Transverse colon (tissue), 4 donors: Measurements from ENCODE around the gene TMEM235. TPM values are rescaled to one million over a fixed set of nuclear protein-coding genes. Genes with fewer than 3 reads are reported as not detected.

ENCODE experiments used
- DNase-seq: peaks from one replicate; pipeline ENCODE4 v3.0.0-alpha.2; 2019
- H3K27ac ChIP-seq, 4 donors: fragments of 200-600 bp; sonication (generic); 2 replicates each; pipeline ENCODE4 v1.5.1; 2016 to 2018; ENCODE audit warnings: inconsistent platforms in 4 of 4
- H3K27me3 ChIP-seq: fragments of 200-600 bp; sonication (generic); 2 replicates; pipeline ENCODE4 v1.5.1; 2017; ENCODE audit warnings: inconsistent platforms
- H3K36me3 ChIP-seq, 4 donors: fragments of 200-600 bp; sonication (generic); 2 replicates each; pipeline ENCODE4 v1.5.1; 2017 to 2019; ENCODE audit warnings: inconsistent platforms in 4 of 4
- H3K4me1 ChIP-seq, 4 donors: fragments of 200-600 bp; sonication (generic); 2 replicates each; pipeline ENCODE4 v1.5.1; 2017 to 2020; ENCODE audit warnings: inconsistent platforms in 4 of 4
- H3K4me3 ChIP-seq, 4 donors: fragments of 200-600 bp; sonication (generic); 1 replicate in 1 of 4; 2 replicates in 3 of 4; pipeline versions ENCODE4 v1.5.1 to v1.6.1; 2017 to 2019; ENCODE audit warnings: inconsistent platforms in 4 of 4
- H3K9me3 ChIP-seq, 2 donors: fragments of 200-600 bp; sonication (generic); 2 replicates each; pipeline ENCODE4 v1.5.1; 2017 to 2019; ENCODE audit warnings: inconsistent platforms in 2 of 2
- EP300 ChIP-seq: sonication (generic); formaldehyde crosslinking; IDR thresholded peaks from one replicate; pipeline ENCODE4 v1.6.1; 2017; ENCODE audit warnings: antibody characterized with exemption, low read depth
- POLR2A ChIP-seq: fragments of 450-650 bp; IDR thresholded peaks from one replicate; pipeline ENCODE4 v1.6.1; 2016; ENCODE audit warnings: antibody characterized with exemption, mild to moderate bottlenecking, moderate library complexity
- POLR2AphosphoS5 ChIP-seq, 3 donors: sonication (generic); formaldehyde crosslinking; IDR thresholded peaks; one replicate each; pipeline ENCODE4 v1.6.1; 2016; ENCODE audit warnings: antibody characterized with exemption in 3 of 3
- WGBS, 2 donors: methylation state at CpG; one replicate each; pipeline ENCODE4 v1.1.5; 2018; ENCODE audit warnings: low coverage in 1 of 2; 5-methylcytosine and 5-hydroxymethylcytosine counted together
- in situ Hi-C, 4 donors: fragments of 200-750 bp; cut with MboI; loops; one replicate each; pipeline versions ENCODE4 v1.15.0 to v1.15.1; 2017; ENCODE audit warnings: low sequenced_read_pairs in 3 of 4, low pct_ligation_motif_present in 1 of 4, low pct_unique_long_range_greater_than_20kb in 1 of 4
- intact Hi-C: fragments of 100-400 bp; cut with DNase I; formaldehyde crosslinking; loops from one replicate; pipeline ENCODE4 v1.15.1; 2023; ENCODE audit warnings: low total_unique reads
- total RNA-seq, 4 donors: library from RNA; depleted of rRNA; stranded (reverse); fragments of >200 nt; gene quantifications; one replicate each; pipeline ENCODE4 v1.1.0, GENCODE V29; 2016
- TF ChIP-seq, protein P1 (sequence below), 5 experiments: fragments of 200-600 bp in 3 of 5; fragments of 450-650 bp in 2 of 5; sonication (generic) in 3 of 5; IDR thresholded peaks; 1 replicate in 2 of 5; 2 replicates in 3 of 5; pipeline ENCODE4 v1.5.1; 2016 to 2017; ENCODE audit warnings: antibody characterized with exemption in 5 of 5, inconsistent platforms in 3 of 5, mild to moderate bottlenecking in 2 of 5, moderate library complexity in 1 of 5

Gene TMEM235
- total RNA-seq, 4 donors from 2014 or later: not detected

- Histone ChIP-seq H3K36me3 (no peaks in the 10 kb centered on the region), H3K27ac (no peak overlapping the region), H3K9me3 (no peaks in the 10 kb centered on the region), H3K4me3 (no peak overlapping the region), H3K4me1 (no peaks in the 10 kb centered on the region), H3K27me3 (peaks cover 24% of the 10 kb centered on the region)
- intact Hi-C loops (no loop called here), in situ Hi-C loops (no loop called here)
- no peak for TF ChIP-seq POLR2A
- TF ChIP-seq, protein P1, sequence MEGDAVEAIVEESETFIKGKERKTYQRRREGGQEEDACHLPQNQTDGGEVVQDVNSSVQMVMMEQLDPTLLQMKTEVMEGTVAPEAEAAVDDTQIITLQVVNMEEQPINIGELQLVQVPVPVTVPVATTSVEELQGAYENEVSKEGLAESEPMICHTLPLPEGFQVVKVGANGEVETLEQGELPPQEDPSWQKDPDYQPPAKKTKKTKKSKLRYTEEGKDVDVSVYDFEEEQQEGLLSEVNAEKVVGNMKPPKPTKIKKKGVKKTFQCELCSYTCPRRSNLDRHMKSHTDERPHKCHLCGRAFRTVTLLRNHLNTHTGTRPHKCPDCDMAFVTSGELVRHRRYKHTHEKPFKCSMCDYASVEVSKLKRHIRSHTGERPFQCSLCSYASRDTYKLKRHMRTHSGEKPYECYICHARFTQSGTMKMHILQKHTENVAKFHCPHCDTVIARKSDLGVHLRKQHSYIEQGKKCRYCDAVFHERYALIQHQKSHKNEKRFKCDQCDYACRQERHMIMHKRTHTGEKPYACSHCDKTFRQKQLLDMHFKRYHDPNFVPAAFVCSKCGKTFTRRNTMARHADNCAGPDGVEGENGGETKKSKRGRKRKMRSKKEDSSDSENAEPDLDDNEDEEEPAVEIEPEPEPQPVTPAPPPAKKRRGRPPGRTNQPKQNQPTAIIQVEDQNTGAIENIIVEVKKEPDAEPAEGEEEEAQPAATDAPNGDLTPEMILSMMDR (IDR thresholded peaks at IDR 0.05): no peak
- TF ChIP-seq POLR2AphosphoS5 (IDR thresholded peaks at IDR 0.05): no peak
- no peak for TF ChIP-seq EP300
- no peak for DNase-seq
- WGBS, 2 donors: 89% methylated on average over 6 of the region's 8 CpGs; no CpG with 5 or more reads in 1 of the 2 donors
Measured at GRCh38 chr17:78235885-78236284, 4.5 kb downstream of the TMEM235 start.

DNA sequence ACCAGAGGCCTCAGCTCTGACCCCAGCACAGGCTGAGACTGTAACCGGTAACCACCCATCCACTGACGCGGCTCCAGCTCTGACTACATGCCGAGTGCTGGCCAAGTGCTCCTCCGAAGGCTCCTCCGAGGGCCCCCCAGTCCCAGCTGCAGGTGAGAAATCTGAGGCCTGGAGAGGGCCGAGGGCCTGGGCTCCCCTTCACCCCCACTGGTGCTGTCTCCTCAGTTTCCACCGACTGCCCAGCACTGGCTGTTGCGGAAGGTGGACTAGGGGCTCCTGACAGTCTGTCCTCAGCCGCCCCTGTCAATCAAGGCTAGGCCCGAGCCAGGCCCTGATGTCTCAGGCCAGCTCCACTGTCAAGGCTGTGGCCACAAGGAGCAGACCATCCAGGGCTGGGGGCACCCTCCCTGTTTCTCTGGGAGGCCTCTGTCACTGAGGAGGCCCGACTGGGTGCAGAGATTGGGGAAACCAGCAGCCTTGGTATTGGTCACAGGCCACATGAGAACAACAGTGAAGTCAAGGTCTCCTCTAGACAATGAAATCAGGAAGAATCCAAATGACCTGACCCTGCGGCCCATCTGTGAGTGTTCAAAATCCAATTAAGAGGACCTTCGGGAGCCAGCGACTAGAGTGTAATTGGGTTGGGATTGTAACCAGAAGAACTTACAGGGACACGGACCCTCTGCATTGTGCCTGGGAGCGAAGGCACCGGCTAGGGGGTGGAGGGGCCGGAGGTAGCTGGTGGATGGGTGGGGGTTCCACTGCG, 5.1 kb downstream of the TMEM235 start:
- TF ChIP-seq EP300 (no peak), POLR2AphosphoS5 (IDR thresholded peaks at IDR 0.05) (no peak)
- TF ChIP-seq, protein P1 (IDR thresholded peaks at IDR 0.05): no peak
- no peaks in the 10 kb centered on the region for H3K4me1 ChIP-seq
- 93% methylated on average over 16 of the region's 20 CpGs; no CpG with 5 or more reads in 1 of the 2 donors for WGBS, 2 donors
- H3K27ac ChIP-seq: no peak overlapping the region
- no peaks in the 10 kb centered on the region for H3K9me3 ChIP-seq
- in situ Hi-C loops (no loop called here), intact Hi-C loops (no loop called here)
- no peaks in the 10 kb centered on the region for H3K36me3 ChIP-seq
- DNase-seq: no peak
- H3K4me3 ChIP-seq: no peak overlapping the region
- H3K27me3 ChIP-seq: peaks cover 17% of the 10 kb centered on the region

GRCh38 chr17:78237401-78238012, 6.1 kb downstream of the TMEM235 start:
- H3K4me3 ChIP-seq: no peak overlapping the region
- TF ChIP-seq POLR2AphosphoS5 (IDR thresholded peaks at IDR 0.05): no peak
- no peak for DNase-seq
- no peak overlapping the region for H3K27ac ChIP-seq
- no peaks in the 10 kb centered on the region for H3K9me3 ChIP-seq
- no peaks in the 10 kb centered on the region for H3K36me3 ChIP-seq
- intact Hi-C loops: no loop called here
- no peaks in the 10 kb centered on the region for H3K4me1 ChIP-seq
- peaks cover 8% of the 10 kb centered on the region for H3K27me3 ChIP-seq
- in situ Hi-C loops: no loop called here
- 76 to 81% methylated on average over 4 to 10 of the region's 11 CpGs for WGBS, 2 donors

GRCh38 chr17:78238823-78239488, 7.5 kb downstream of the TMEM235 start:
- 79% methylated on average over 19 of the region's 20 CpGs; no CpG with 5 or more reads in 1 of the 2 donors for WGBS, 2 donors
- in situ Hi-C loops (no loop called here), intact Hi-C loops (no loop called here)
- H3K4me1 ChIP-seq: no peaks in the 10 kb centered on the region
- H3K27ac ChIP-seq: no peak overlapping the region
- H3K27me3 ChIP-seq: no peaks in the 10 kb centered on the region
- DNase-seq: no peak
- H3K4me3 ChIP-seq: no peak overlapping the region
- H3K36me3 ChIP-seq: no peaks in the 10 kb centered on the region
- H3K9me3 ChIP-seq: no peaks in the 10 kb centered on the region
- TF ChIP-seq, protein P1 (IDR thresholded peaks at IDR 0.05): no peak
- TF ChIP-seq POLR2A (no peak), EP300 (no peak), POLR2AphosphoS5 (IDR thresholded peaks at IDR 0.05) (no peak)
